Amygdala (tissue), 56 donors: ENCODE measurements around the gene GNG2.

Experiments used
- DNase-seq, 56 donors: peaks; one replicate each; lab custom pipeline; 2025; lab: John Stamatoyannopoulos, UW

The GNG2 gene

DNA sequence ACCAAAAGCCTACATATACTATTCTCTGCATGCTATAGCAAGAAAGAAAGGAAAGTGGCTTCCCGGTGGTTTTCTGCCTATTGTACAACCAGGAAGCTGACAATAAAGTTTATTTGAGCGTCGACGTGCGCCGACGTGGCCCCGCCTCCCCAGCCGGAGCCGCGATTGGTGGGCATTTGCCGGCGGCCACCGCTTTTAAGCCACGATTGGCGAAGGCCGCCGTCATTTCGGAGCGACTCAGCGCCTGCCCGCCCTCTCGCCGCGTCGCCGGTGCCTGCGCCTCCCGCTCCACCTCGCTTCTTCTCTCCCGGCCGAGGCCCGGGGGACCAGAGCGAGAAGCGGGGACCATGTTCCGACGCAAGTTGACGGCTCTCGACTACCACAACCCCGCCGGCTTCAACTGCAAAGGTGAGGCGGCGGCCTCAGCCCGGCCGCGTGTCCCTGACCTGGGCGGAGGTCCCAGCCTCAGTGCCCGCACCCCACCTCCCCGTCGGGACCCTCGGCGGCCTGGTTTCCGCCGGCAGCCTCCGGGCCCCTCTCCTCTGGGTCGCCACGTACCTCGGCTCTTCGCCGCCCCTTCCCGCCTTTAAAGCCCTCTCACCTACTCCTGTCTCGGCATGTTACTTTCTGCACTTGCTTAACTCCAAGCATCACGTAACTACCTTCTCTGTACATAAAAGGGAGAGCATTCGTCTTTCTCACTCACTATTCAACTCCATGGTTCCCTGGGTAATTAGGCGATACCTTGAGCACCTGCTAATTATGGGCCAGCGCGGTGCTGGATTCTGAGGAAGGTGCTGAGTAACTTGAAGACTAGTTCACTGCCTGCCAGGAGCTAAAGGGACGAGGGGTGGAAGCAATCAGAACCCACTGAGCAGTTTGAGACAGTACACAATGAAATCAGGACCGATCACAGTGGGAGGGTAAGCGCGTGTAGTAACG lies 129.2 kb downstream of the GNG2 start, which contains the start of gene RTRAF:
Gene RTRAF (plus strand): TSS at position 254 of the 942 bp plus-strand sequence. CDS start 94 bp downstream, at position 348.
- peak; percentile 51 to 96 (median 87) for DNase-seq

DNA sequence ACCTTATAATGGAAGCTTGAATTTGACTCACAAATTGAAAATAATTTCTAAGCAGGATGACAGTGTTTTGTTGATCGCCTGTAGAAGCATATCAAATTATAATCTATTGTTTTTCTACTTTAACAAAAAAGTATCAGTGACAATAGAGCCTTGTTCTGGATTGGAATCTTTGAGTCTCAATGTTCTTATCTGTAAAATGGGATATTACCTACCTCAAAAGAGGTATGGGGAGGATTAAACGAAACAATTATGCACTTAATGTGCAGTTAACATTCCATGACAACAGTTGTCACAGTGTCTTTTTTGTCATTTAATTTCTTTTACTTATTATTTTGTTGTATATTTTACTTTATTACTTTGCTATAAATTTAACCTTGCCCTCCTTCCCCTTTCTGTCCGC lies 130.1 kb downstream of the GNG2 start:
- DNase-seq = no peak

DNA sequence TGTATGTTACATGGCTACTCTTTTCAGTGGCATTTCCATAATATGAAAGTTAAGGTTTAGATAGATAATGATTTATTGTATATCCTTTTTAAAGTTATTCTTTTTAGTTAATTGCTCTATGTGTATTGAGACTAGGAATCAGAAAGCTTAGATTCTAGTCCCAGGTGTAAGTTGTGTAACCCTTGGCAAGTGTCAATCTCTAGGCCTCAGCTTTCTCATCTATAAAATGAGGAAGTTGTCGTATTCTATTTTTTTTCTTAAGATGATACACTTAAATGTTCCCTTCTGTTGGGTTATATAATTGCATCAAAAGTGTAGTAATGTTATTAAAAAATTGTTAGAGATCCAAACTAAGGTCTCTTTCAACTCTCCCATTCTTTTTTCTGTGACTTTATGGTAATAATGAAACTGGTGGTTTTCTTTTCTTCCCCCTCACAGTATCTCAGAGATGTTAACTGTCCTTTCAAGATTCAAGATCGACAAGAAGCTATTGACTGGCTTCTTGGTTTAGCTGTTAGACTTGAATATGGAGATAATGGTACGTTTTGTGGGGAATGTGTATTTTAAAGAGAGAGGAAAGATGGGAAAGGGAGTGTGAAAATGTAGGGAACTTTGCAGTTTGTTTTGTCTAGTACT lies 133.0 kb downstream of the GNG2 start:
- no peak for DNase-seq

DNA sequence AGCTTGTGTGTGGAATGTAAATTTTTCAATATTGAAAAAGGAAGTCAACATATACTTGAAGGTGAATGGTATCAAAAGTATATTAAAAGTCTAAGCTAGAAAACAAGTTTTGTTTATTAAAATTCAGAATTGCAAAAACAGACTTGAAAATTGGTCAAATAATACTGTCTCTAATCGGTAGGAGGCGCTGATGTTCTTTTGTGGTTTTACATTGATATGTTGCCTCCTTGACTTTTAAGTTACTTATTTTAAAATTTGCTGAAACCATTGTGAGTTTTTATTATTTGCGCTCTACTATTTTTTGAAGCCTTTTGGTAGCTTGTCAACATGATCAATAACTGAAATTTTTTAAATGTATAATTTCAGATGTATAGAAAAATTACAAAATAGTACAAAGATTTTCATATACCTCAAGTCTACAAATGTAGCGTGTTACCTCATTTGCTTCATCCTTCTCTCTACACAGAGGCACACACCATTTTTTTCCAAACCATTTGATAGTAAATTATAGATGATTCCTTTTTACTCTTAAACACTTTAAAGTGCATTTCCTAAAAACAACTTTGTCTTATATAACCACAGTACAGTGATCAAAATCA lies 135.8 kb downstream of the GNG2 start:
- DNase-seq = no peak

DNA sequence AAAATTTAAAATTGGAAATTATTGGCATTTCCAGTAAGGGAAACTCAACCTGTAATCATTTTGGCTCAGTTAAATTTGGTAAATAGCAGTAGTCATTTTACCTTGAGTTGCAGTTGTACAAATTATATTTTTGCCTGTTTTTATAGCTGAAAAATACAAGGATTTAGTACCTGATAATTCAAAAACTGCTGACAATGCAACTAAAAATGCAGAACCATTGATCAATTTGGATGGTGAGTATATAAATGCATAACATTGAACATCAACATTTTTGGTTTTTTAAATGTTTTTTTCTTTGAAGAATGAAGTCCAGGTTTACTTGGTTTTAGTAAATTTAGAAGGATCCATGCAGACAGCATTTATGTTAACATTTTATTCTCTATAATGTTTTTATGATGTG lies 137.9 kb downstream of the GNG2 start:
- DNase-seq = no peak

DNA sequence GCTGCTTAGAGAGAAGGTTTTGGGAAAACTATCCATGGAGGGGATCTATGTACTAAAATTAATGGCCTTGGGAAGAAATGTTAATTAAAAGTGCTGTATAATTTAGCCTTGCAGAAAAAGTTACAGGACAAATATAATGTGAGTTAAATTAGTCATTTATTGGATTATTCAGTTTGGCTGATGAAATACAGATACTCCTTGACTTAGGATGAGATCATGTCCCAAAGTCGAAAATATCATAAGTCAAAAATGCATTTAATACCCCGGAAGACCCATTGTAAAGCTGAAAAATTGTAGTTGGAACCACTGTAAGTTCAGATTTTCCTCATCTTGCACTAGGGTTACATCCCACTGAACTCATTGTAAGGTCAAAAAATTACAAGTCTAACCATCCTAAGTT lies 138.7 kb downstream of the GNG2 start:
- no peak for DNase-seq

DNA sequence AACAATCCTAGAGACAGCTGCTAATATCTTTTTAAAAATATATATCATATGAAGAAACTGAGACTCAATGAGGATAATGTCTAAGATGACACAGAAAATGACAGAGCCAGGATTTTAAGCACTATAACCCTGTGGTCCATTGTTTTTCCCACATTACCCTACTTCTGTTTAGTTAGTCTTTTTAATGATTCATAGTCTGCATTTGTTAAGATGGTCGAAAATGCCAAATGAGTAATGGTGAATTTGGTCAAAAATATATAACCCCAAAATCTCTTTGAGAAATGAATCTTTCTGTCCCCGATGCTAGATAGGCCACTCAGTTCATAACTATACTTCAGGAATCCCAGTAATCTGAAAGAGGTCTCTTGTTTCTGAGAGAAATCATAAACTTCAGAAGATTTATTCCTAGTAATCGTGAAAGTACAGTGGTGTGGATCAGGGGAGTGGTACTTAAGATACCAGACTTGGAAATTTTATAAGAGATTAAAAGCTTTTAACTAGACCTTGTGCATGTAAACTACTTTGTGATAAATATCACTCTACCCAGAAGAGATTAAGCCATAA lies 139.7 kb downstream of the GNG2 start:
- DNase-seq = no peak

DNA sequence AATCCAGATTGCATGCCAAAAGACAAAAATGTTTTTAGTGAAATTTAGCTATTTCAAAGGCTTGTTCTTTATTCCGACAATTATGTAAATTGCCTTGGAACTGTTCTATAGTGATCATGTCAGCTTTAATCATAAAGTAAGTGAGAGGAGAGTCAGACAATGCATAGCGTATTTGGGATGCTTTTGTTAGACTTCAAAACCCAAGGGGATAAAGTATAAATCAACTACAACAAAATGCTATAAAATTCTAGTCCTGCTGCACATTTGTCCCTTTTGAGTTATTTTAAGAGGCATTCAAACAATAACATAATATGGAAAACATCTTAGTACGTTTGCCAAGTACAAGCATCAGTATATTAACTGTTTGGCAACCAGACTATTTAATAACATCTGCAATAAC lies 140.3 kb downstream of the GNG2 start:
- no peak for DNase-seq

DNA sequence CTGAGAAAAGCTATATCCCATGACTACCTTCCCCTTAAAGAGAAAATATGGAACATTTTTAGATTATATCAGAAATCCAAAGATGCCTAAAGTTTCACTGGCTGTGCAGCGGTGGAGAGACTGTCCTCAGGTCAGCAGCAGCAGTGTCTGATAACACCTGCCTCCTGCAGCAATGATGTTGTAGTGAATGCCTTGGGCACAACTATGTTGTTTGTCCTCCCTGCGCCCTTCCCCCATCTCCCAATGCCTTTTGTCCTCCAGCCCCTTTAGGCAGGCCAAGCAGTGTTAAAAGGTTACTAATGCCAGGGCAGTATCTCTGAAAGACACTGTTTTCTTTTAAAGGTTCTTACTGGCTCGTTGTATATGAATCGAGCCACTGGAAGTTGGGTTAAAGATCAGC lies 142.1 kb downstream of the GNG2 start:
- no peak for DNase-seq

DNA sequence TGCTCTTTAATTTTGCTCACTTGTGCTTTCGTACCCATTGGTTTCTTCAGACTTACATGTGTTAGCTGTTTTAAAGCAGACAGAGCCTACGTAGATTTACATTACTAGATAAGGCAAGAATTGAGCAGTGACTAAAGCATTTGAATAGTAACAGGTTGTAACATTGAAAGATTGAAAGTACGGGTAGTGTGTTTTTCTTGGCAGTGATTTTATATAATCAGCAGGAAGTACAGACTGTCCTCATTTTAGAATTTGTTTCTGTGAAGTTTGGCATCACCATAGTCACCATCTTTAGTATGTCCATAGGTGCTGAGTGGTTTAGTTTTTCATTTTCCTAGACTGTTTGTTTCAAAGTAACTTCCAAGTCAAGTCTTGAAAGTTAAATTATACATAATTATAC lies 142.9 kb downstream of the GNG2 start:
- no peak for DNase-seq

DNA sequence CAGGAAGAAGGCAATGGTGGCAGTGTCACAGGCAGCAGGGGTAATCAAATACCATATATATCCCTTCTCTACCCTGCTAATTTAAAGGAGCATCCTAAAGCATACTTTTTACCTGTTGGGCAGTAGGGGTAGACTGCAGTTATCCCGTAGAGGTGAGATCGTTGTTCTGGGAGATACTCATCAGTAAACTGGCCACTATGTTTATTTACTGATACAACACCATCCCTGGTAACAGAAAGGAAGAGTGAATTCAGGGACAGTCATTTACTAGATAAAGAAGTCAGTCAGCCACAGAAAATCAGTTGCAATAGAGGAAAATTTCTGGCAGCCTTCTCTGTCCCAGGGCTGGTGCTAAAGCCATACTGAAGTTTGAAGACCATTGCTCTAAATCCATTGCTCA lies 145.2 kb downstream of the GNG2 start:
- DNase-seq = no peak

DNA sequence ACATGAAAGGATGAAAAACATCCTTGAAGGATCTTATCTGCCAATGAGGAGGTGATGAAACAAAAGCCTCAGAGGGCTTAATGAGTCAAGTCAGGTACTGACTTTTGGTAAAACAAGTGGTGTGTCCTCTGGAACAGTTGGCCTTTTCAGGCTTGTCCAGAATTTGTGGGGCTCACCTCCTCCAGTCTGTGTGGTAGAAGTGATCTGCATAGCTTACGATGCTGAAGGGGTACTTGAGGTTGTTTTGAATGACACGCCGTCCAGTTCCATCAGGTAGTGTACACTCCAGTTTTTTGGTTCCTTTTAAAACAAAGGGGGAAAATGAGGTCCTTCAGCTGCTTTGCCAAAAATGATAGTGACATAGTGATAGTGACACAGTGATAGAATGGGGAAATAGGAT lies 145.9 kb downstream of the GNG2 start:
- no peak for DNase-seq

DNA sequence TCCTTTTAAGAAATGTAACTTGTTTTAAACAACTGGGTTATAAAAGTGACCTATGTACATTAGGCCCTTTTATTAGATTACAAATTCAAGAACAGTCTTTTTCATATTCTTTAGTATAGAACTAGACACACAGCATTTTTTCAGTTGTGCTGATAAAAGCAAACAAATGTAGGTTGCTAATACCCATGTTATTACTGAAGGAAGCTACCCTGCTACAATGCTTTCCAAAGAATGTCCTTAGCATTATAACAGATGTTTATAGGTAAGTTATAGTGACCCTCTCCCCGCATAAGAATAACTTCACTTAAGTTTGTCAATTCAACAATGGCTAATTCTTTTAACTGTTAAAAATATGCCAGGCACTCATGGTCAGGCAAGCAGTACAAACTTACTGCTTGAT lies 146.8 kb downstream of the GNG2 start:
- no peak for DNase-seq

DNA sequence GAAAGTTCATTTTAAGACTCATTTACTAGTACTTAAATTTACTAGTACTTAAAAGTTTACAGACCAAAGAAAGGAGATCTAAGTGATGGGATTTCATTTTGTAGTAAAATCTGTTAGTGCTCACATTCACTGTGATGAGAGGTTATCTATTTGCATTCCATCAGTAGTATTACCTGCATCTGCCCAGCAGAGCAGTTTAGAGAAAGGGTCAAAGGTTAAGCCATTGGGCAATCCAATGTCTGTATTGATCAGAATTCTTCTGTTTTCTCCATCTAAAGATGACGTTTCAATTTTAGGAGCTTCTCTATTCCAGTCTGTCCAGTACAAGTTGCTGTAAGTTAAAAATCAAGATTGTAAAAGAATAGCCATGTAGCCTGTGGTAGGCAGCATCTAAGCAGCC lies 147.2 kb downstream of the GNG2 start:
- no peak for DNase-seq

DNA sequence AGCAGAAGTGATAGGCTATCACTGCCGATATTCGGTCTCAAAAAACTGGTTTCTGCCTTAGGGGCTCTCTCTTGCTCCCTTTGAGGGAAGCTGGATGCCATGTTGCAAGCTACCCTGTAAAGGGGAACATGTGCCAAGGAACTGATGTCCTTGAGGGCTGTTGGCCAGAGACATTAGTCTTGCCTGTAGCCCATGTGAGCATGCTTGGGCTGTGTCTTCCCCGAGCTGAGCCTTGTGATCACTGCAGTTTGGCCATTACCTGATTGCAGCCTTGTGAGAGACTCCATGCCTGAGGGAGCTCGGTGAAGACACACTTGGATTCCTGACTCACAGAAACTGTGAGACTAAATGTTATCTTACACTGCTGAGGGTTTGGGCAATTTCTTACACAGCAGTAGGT lies 147.7 kb downstream of the GNG2 start:
- DNase-seq = no peak

DNA sequence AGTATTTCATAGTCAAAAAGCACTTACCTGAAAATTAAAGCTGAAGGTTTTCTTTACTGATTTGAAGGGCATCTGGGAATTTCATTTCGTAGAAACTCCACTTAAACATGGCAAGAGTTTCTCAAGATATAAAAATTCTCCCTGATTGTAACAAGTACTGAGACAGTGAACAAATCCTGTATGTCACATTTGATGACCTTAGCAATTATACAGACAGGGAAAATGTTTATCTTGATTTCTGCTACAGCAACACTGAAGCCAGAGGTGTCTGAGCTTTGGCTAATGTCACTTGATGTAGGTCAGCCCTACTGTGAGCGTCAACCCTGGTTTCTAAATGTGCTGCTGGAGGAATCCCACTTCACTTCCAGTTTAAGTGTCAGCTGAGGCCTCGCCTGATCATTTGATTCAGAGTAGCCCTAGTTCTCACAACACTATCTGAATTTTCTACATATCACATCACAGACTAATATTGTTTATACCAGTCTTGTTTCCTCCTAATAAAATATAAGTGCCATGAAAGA lies 149.8 kb downstream of the GNG2 start:
- DNase-seq = no peak

DNA sequence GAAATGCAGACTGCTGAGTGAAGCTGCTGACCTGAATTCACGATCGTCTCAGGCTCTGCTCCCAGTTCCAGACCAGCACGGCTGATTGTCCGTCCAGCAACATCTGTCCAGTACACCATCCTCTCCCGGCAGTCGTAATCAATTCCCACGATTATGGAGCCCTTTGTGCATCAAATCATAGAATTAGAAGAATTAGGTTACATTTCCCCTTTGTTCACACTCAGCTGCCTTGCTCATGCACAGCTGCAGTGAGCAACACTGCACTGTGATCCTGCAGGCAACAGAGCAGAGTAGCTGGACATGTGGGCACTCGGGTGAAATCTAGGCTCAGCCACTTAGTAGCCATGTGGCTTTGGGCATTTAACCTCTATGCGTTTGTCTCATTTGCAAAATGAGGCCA lies 151.1 kb downstream of the GNG2 start:
- peak in 19 of 56 donors; percentile 7 to 53 (median 30) for DNase-seq

DNA sequence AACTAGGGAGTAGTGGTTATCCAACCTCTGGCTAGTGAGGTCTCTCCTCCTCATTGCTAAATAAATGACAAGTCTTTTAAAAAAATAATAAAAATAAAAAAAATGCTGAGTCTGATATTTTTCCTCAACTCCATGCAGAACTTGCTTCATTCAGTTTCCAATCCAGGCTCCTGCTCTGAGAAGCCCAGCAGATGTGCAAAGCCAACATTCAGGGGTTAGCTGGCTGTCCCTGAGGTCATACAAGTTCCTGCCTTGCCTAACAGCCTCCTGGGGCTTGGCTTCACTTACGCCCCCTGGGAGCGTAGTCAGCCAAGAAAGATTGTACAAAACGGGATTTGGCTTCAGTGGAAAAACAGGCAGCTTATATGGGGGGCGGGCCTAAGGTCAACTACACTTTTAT lies 152.2 kb downstream of the GNG2 start:
- no peak for DNase-seq

DNA sequence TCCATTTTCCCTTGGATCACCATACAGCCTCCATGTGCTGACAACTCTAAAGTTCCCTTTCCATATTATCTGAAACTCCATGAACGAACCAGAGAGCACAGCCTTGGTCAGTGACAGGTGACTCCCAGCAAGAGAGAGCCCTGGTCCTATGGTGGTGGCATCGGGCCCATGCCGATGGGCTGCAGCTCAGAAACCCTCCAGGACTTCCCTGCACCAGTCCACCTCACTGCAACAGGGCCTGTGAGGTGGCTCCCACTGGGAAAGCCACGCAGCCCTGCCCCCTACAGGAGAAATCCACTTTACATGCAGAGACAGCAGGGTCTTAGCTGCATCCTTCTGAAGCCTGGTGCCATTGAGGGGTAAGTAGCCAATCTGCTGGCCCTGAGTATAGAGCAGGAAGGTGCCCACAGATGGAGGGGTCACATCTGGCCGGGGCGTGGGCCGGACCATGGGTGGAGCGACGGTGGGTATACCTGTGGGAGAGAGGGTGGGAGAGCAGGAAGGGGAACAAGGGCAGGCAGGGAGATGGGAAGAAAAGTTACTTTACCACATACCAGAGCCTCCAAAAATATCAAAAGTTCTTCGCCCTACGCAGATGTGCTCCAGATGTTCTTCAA lies 153.7 kb downstream of the GNG2 start:
- DNase-seq = peak in 7 of 56 donors; percentile 6 to 33 (median 14)

DNA sequence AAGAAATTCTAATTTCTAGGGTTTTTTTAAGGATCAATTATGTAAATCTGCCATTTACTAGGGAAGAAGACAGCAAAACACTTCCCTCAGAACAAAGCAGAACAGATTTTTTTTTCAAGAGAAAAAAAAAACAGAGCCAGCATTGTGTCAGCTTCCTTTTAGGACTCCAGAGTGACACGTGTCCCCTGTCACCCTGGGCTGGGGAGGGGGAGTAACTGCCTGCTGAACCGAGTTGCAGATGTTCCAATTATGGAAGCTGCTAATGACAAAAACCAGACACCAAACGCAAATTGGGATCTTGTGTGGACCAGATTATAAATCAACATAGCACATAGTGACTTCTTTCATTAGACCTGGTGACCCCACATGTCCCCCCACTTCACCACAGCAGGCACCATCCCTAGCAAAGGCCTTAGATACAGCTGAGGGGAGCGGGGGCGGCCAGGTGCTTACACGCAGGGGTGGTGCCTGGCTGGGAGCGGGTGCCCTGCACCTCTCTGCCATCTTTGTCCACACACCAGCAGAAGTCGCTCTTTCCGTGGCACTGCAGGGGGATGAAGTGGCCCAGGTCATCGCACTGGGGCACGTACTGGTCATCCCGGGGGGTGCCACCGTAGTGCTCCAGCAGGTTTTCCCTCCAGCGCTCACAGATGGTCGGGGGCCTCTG lies 154.3 kb downstream of the GNG2 start:
- DNase-seq = peak in 36 of 56 donors; percentile 14 to 76 (median 45)
